NK-92 (cell line): ENCODE results near the gene SOAT1.
"Not testable (repeated sequence)": the region's sequence is repeated elsewhere in the genome, so short reads cannot be mapped to it uniquely, and the experiment has no call there.

Experiments
- DNase-seq: peaks from one replicate; lab custom pipeline; 2025; ENCODE audit not compliant: unreplicated experiment; lab: John Stamatoyannopoulos, UW

The SOAT1 gene

GRCh38 chr1:179342740-179343404 is 49.3 kb downstream of the SOAT1 start:
- DNase-seq = no peak

- no peak for DNase-seq
Measured at GRCh38 chr1:179351281-179351680, 57.7 kb downstream of the SOAT1 start.

GRCh38 chr1:179352236-179352635 is 58.6 kb downstream of the SOAT1 start:
- no peak for DNase-seq

- DNase-seq = no peak
Measured at GRCh38 chr1:179353546-179353945, 59.9 kb downstream of the SOAT1 start.

GRCh38 chr1:179361631-179362030 is 68.0 kb downstream of the SOAT1 start:
- not testable (repeated sequence) for DNase-seq

GRCh38 chr1:179365342-179366092 is 71.9 kb downstream of the SOAT1 start, which contains the start of gene AXDND1:
Gene AXDND1 (plus strand): TSS chr1:179365971. CDS start chr1:179366510, 539 bp downstream.
- peak; percentile 50 for DNase-seq

- no peak for DNase-seq
Measured at GRCh38 chr1:179366093-179366800, 72.7 kb downstream of the SOAT1 start.

GRCh38 chr1:179369751-179370341 is 76.2 kb downstream of the SOAT1 start:
- no peak for DNase-seq

- no peak for DNase-seq
Measured at GRCh38 chr1:179372160-179372559, 78.6 kb downstream of the SOAT1 start.

GRCh38 chr1:179376223-179376622 is 82.6 kb downstream of the SOAT1 start:
- DNase-seq = no peak

GRCh38 chr1:179380299-179380698 is 86.7 kb downstream of the SOAT1 start:
- no peak for DNase-seq

- DNase-seq = no peak
Measured at GRCh38 chr1:179384027-179384426, 90.4 kb downstream of the SOAT1 start.

- no peak for DNase-seq
Measured at GRCh38 chr1:179385510-179385909, 91.9 kb downstream of the SOAT1 start.

- DNase-seq = no peak
Measured at GRCh38 chr1:179393721-179394120, 100.1 kb downstream of the SOAT1 start.

- DNase-seq = not testable (repeated sequence)
Measured at GRCh38 chr1:179399399-179399798, 105.8 kb downstream of the SOAT1 start.
